NCI-H82 treated with DMSO at 0.1 percent for 48 hours (cell line): Measurements from ENCODE around the gene BTBD10.

Experiments used
- DNase-seq: peaks from one replicate; lab custom pipeline; 2025; ENCODE audit not compliant: unreplicated experiment; lab: John Stamatoyannopoulos, UW

BTBD10 gene

GRCh38 chr11:13339195-13340153 is 123.5 kb downstream of the BTBD10 start:
- DNase-seq = no peak

DNA sequence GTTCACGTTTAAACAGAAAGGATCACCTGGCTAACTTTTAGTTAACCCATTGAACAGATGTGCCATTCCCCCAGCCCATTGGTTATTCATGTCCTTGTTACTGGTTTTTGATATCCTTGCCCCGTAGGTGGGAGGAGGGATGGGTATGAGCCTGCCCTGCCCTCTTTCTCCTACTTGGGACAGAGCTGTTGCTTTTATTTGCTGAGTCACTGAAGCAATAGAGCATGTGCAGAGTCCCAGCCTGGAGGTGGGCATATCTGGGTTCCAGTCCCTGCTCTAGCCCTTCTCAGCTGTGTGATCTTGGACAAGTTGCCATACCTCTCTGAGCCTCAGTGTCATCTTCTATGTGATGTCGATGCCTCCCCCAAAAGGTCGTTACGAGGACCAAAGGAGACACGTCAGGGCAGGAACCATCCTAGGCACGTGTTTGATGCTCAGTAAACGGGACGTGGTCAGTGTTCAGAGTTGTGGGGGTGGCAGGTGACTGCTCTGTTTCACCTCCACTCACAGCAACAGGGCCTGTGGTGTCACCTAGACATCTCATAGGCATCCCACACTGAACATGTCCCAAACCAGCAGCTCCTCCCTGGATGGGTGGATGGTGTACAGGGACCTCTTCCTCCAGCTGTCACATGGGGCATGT is 124.5 kb downstream of the BTBD10 start:
- no peak for DNase-seq

DNA sequence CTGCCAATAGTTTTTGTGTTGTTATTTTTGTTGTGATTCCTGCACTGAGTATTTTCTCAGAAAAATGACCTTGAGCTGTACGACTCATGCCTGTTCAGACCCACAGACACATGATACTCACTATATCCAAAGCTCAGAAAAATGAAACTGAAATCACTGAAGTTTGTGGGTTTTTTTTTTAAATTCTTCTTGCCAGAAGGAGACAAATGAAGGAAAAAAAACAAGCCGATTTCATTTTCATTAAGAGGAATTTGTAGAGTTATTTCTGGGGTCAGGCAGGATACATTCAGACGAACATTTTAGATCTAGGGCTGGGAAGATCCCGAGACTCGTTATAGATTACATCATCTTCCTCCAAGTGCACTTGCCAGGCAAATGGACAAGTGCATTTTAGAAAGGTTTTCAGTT is 125.0 kb downstream of the BTBD10 start:
- no peak for DNase-seq
